ENCODE results near the gene DYNC1LI2.
"Not testable (repeated sequence)": the region's sequence is repeated elsewhere in the genome, so short reads cannot be mapped to it uniquely, and the experiment has no call there.

The DYNC1LI2 gene

GRCh38 chr16:66695935-66696668, 55.3 kb downstream of the DYNC1LI2 start:
- peak; percentile 80 for DNase-seq

- DNase-seq: no peak
These were observed 55.9 kb downstream of the DYNC1LI2 start for GRCh38 chr16:66695471-66695934.

- no peak for DNase-seq
These were observed 58.3 kb downstream of the DYNC1LI2 start for GRCh38 chr16:66693149-66693548.

- DNase-seq: no peak
These were observed 59.1 kb downstream of the DYNC1LI2 start for GRCh38 chr16:66692341-66692740.

- DNase-seq: no peak
These were observed 60.2 kb downstream of the DYNC1LI2 start for GRCh38 chr16:66691234-66691633.

- no peak for DNase-seq
These were observed 61.1 kb downstream of the DYNC1LI2 start for GRCh38 chr16:66690106-66690847.

- DNase-seq: no peak
These were observed 62.1 kb downstream of the DYNC1LI2 start for GRCh38 chr16:66689282-66689681.

- no peak for DNase-seq
These were observed 63.3 kb downstream of the DYNC1LI2 start for GRCh38 chr16:66687906-66688625.

- not testable (repeated sequence) for DNase-seq
These were observed 65.8 kb downstream of the DYNC1LI2 start for GRCh38 chr16:66685501-66686115.

- no peak for DNase-seq
These were observed 69.1 kb downstream of the DYNC1LI2 start for GRCh38 chr16:66682271-66682670.

GRCh38 chr16:66681676-66682075, 69.7 kb downstream of the DYNC1LI2 start:
- DNase-seq: no peak

- DNase-seq: no peak
These were observed 73.1 kb downstream of the DYNC1LI2 start for GRCh38 chr16:66678337-66678736.

- DNase-seq: no peak
These were observed 73.6 kb downstream of the DYNC1LI2 start for GRCh38 chr16:66677836-66678235.

GRCh38 chr16:66677179-66677578, 74.2 kb downstream of the DYNC1LI2 start:
- no peak for DNase-seq

- no peak for DNase-seq
These were observed 74.8 kb downstream of the DYNC1LI2 start for GRCh38 chr16:66676599-66676998.

GRCh38 chr16:66673691-66674090, 77.7 kb downstream of the DYNC1LI2 start:
- DNase-seq: no peak

All from DMS53 (cell line).